Measurements from ENCODE around the gene ZNF581.

The ZNF581 gene

GRCh38 chr19:55683449-55684261 lies 40.2 kb downstream of the ZNF581 start:
- TF ChIP-seq SUZ12 (IDR thresholded peaks at IDR 0.05) (no peak), ARNT (IDR thresholded peaks at IDR 0.05) (no peak), CTBP1 (IDR thresholded peaks at IDR 0.05; ENCODE audit: borderline replicate concordance) (no peak), NFRKB (IDR thresholded peaks at IDR 0.05) (no peak), TARDBP (IDR thresholded peaks at IDR 0.05) (no peak), LEF1 (IDR thresholded peaks at IDR 0.05; ENCODE audit: borderline replicate concordance) (no peak), SP1 (IDR thresholded peaks at IDR 0.05) (no peak), FOXA1 (IDR thresholded peaks at IDR 0.05) (no peak), FOXK2 (IDR thresholded peaks at IDR 0.05) (no peak), FOXM1 (IDR thresholded peaks at IDR 0.05; ENCODE audit: borderline replicate concordance) (no peak), L3MBTL2 (conservative IDR thresholded peaks at IDR 0.05) (no peak)
- TF ChIP-seq, protein P1, sequence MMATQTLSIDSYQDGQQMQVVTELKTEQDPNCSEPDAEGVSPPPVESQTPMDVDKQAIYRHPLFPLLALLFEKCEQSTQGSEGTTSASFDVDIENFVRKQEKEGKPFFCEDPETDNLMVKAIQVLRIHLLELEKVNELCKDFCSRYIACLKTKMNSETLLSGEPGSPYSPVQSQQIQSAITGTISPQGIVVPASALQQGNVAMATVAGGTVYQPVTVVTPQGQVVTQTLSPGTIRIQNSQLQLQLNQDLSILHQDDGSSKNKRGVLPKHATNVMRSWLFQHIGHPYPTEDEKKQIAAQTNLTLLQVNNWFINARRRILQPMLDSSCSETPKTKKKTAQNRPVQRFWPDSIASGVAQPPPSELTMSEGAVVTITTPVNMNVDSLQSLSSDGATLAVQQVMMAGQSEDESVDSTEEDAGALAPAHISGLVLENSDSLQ (IDR thresholded peaks at IDR 0.05): no peak
- DNase-seq (ENCODE audit: extremely low spot score): no peak
- ChIA-PET CTCF (no interaction called here), POLR2A (no interaction called here)

DNA sequence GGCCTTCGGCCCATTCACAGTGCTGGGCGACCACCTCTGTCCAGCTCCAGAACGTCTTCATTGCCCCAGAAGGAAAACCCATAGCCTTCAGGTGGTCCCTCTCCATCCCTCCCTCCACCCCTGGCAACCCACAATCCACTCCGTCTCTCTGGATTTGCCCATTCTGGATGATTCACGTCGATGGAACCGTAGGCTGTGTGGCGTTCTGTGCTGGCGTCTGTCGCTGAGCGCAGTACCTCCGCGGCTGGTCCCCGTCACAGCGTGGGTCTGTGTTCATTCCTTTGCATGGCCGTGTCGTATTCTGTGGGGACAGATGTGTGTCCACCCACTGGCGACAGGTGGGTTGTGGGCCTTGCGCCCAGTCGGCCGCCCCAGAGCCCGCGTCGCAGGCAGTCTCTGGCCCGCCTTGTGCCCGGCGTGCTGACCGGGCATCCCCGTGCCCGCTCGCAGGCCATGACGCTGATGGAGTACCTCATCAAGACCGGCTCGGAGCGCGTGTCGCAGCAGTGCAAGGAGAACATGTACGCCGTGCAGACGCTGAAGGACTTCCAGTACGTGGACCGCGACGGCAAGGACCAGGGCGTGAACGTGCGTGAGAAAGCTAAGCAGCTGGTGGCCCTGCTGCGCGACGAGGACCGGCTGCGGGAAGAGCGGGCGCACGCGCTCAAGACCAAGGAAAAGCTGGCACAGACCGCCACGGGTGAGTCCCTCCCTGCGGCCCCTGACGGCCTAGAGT lies 41.7 kb downstream of the ZNF581 start:
- no peak for TF ChIP-seq HDGF (IDR thresholded peaks at IDR 0.05; ENCODE audit: borderline replicate concordance)
- TF ChIP-seq NFRKB (IDR thresholded peaks at IDR 0.05): no peak
- TF ChIP-seq L3MBTL2 (conservative IDR thresholded peaks at IDR 0.05): no peak
- no peak for TF ChIP-seq FOXA1 (IDR thresholded peaks at IDR 0.05)
- CTCF ChIA-PET: no interaction called here

DNA sequence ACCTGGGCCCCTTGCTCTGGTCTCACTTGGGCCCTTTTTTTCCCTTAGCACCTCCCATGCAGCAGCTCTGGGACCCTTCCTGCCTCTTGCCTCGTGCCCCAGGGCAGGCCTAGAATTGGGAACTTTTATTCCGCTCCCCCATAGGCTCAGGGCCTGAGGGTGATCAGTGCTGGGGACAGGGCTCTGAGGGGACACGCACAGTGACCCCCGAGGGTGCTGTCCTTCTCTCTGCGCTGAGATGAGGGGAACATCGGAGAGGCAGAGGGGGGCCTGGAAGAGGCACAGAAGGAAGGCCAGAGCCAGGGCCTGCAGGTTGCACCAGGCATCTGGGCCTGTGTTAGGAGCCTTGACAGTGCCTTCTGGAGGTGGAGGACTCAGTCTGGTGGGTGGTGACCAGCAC lies 42.3 kb downstream of the ZNF581 start:
- ChIA-PET CTCF (no interaction called here), POLR2A (no interaction called here)
- TF ChIP-seq TARDBP (IDR thresholded peaks at IDR 0.05): no peak
- TF ChIP-seq L3MBTL2 (conservative IDR thresholded peaks at IDR 0.05): no peak
- no peak for TF ChIP-seq HDGF (IDR thresholded peaks at IDR 0.05; ENCODE audit: borderline replicate concordance)
- no peak for TF ChIP-seq FOXM1 (IDR thresholded peaks at IDR 0.05; ENCODE audit: borderline replicate concordance)
- TF ChIP-seq, protein P1 (IDR thresholded peaks at IDR 0.05): no peak
- no peak for TF ChIP-seq ELF4 (IDR thresholded peaks at IDR 0.05)
- TF ChIP-seq NFRKB (IDR thresholded peaks at IDR 0.05): no peak
- no peak for TF ChIP-seq BHLHE40 (IDR thresholded peaks at IDR 0.05; ENCODE audit: borderline replicate concordance)
- no peak for DNase-seq (ENCODE audit: extremely low spot score)

More for the DNA sequence above, 41.7 kb downstream of the ZNF581 start:
- POLR2A ChIA-PET: no interaction called here
- no peak for DNase-seq (ENCODE audit: extremely low spot score)

- no peak for DNase-seq (ENCODE audit: extremely low spot score)
- ChIA-PET POLR2A (no interaction called here), CTCF (no interaction called here)
- TF ChIP-seq HDGF (IDR thresholded peaks at IDR 0.05; ENCODE audit: borderline replicate concordance) (no peak), ELF4 (IDR thresholded peaks at IDR 0.05) (no peak), ZNF384 (IDR thresholded peaks at IDR 0.05) (no peak), SP1 (IDR thresholded peaks at IDR 0.05) (no peak), FOXM1 (IDR thresholded peaks at IDR 0.05; ENCODE audit: borderline replicate concordance) (no peak), NFRKB (IDR thresholded peaks at IDR 0.05) (no peak), FOXA1 (IDR thresholded peaks at IDR 0.05) (no peak), SUZ12 (IDR thresholded peaks at IDR 0.05) (no peak), TARDBP (IDR thresholded peaks at IDR 0.05) (no peak), ARNT (IDR thresholded peaks at IDR 0.05) (no peak), LEF1 (IDR thresholded peaks at IDR 0.05; ENCODE audit: borderline replicate concordance) (no peak)
- TF ChIP-seq, protein P1 (IDR thresholded peaks at IDR 0.05): no peak
Observed at GRCh38 chr19:55686311-55687050, 43.0 kb downstream of the ZNF581 start.

GRCh38 chr19:55687281-55688201 lies 44.1 kb downstream of the ZNF581 start:
- POLR2A ChIA-PET: no interaction called here
- CTCF ChIA-PET: no interaction called here
- TF ChIP-seq SUZ12 (IDR thresholded peaks at IDR 0.05) (no peak), FOXK2 (IDR thresholded peaks at IDR 0.05) (no peak), ZNF384 (IDR thresholded peaks at IDR 0.05) (no peak), HDGF (IDR thresholded peaks at IDR 0.05; ENCODE audit: borderline replicate concordance) (no peak), CTBP1 (IDR thresholded peaks at IDR 0.05; ENCODE audit: borderline replicate concordance) (no peak), ELF4 (IDR thresholded peaks at IDR 0.05) (no peak), SP1 (IDR thresholded peaks at IDR 0.05) (no peak)
- no peak for DNase-seq (ENCODE audit: extremely low spot score)

Data from HEK293T (cell line).